Measurements from ENCODE around the gene SHB. TPM values are rescaled to one million over a fixed set of nuclear protein-coding genes. Genes with fewer than 3 reads are reported as not detected.

The SHB gene
- total RNA-seq, 1 donor from 2014 or later = 1.1 TPM

DNA sequence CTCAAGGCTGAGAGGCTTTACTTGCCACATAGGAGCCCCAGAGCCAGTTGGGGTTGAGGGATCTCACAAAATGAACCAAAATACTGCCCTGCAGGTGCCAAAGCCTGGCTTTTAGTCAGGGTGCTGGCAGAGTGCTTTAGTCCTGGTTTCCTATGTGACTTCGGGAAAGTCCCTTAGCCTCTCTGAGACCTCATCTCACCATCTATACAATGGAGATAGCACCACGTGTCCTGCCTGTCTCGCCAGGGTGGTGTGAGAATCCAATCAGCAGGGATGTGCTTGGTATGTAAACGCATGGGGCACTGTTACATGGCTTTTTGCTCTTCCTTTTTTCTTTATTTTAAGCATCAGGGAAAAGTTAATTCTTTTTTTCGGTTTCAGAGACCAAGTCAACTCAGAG, 68.3 kb downstream of the SHB start:
- Histone ChIP-seq H4K20me1 (ENCODE audit: low read depth) (no peaks in the 10 kb centered on the region), H3F3A (ENCODE audit: low read depth) (peaks cover 12% of the 10 kb centered on the region), H3K9me3 (ENCODE audit: low read depth) (no peaks in the 10 kb centered on the region), H3K27me3 (no peaks in the 10 kb centered on the region), H3K79me2 (ENCODE audit: low read depth) (no peaks in the 10 kb centered on the region), H3K4me1 (peaks cover 20% of the 10 kb centered on the region), H3K4me3 (no peak overlapping the region), H3K27ac (no peak overlapping the region), H2AFZ (replicated peaks) (no peak overlapping the region), H3K4me2 (no peak overlapping the region), H3K36me3 (no peaks in the 10 kb centered on the region), H3K9ac (no peak overlapping the region)
- no peak for DNase-seq (ENCODE audit: low spot score)
- H3K27ac Mint-ChIP-seq = peak overlapping the region; percentile 30
- no peaks in the 10 kb centered on the region for H3K9me3 Mint-ChIP-seq
- TF ChIP-seq EZH2 (IDR thresholded peaks at IDR 0.05) (no peak), EZH2phosphoT487 (IDR thresholded peaks at IDR 0.05) (no peak)
- TF ChIP-seq, protein P1, sequence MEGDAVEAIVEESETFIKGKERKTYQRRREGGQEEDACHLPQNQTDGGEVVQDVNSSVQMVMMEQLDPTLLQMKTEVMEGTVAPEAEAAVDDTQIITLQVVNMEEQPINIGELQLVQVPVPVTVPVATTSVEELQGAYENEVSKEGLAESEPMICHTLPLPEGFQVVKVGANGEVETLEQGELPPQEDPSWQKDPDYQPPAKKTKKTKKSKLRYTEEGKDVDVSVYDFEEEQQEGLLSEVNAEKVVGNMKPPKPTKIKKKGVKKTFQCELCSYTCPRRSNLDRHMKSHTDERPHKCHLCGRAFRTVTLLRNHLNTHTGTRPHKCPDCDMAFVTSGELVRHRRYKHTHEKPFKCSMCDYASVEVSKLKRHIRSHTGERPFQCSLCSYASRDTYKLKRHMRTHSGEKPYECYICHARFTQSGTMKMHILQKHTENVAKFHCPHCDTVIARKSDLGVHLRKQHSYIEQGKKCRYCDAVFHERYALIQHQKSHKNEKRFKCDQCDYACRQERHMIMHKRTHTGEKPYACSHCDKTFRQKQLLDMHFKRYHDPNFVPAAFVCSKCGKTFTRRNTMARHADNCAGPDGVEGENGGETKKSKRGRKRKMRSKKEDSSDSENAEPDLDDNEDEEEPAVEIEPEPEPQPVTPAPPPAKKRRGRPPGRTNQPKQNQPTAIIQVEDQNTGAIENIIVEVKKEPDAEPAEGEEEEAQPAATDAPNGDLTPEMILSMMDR (IDR thresholded peaks at IDR 0.05) = no peak
- H3K4me1 Mint-ChIP-seq = peaks cover 35% of the 10 kb centered on the region
- H3K4me3 Mint-ChIP-seq = no peak overlapping the region
- H3K27me3 Mint-ChIP-seq (ENCODE audit: insufficient read depth, low read depth) = peaks cover 10% of the 10 kb centered on the region
- H3K36me3 Mint-ChIP-seq = peaks cover 2% of the 10 kb centered on the region

DNA sequence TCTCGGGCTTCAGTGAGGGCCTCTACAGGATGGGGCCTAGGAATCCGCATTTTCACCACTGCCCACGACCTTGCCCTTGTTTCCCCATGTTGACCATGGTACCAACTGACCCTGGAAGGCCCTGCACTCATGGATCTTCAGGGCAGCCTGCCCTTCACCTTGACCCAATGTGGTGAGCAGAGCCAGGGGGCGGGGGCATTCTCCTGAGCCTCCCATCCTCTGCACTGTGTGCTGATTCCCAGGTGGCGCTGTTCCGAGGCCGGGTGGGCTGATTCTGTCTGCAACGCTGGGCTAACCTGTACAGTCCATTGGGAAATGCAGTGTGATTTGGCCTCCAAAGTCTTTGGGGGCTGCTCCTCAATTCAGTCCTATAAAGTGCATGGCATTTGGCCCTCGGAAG, 68.7 kb downstream of the SHB start:
- no peaks in the 10 kb centered on the region for H3K36me3 ChIP-seq
- no peak overlapping the region for H3K9ac ChIP-seq
- H3F3A ChIP-seq (ENCODE audit: low read depth) = peaks cover 12% of the 10 kb centered on the region
- no peaks in the 10 kb centered on the region for H3K27me3 ChIP-seq
- no peak overlapping the region for H3K4me2 ChIP-seq
- DNase-seq (ENCODE audit: low spot score) = no peak
- Mint-ChIP-seq H3K27ac (no peak overlapping the region), H3K27me3 (ENCODE audit: insufficient read depth, low read depth) (peaks cover 8% of the 10 kb centered on the region), H3K4me3 (no peak overlapping the region), H3K36me3 (peaks cover 2% of the 10 kb centered on the region), H3K9me3 (no peaks in the 10 kb centered on the region), H3K4me1 (peaks cover 39% of the 10 kb centered on the region)
- no peaks in the 10 kb centered on the region for H3K79me2 ChIP-seq (ENCODE audit: low read depth)
- H3K27ac ChIP-seq = no peak overlapping the region
- H2AFZ ChIP-seq (replicated peaks) = no peak overlapping the region
- peaks cover 20% of the 10 kb centered on the region for H3K4me1 ChIP-seq
- H3K9me3 ChIP-seq (ENCODE audit: low read depth) = no peaks in the 10 kb centered on the region
- H4K20me1 ChIP-seq (ENCODE audit: low read depth) = no peaks in the 10 kb centered on the region
- TF ChIP-seq, protein P1 (IDR thresholded peaks at IDR 0.05) = peak; percentile 27
- TF ChIP-seq EZH2 (IDR thresholded peaks at IDR 0.05) = no peak
- no peak overlapping the region for H3K4me3 ChIP-seq

DNA sequence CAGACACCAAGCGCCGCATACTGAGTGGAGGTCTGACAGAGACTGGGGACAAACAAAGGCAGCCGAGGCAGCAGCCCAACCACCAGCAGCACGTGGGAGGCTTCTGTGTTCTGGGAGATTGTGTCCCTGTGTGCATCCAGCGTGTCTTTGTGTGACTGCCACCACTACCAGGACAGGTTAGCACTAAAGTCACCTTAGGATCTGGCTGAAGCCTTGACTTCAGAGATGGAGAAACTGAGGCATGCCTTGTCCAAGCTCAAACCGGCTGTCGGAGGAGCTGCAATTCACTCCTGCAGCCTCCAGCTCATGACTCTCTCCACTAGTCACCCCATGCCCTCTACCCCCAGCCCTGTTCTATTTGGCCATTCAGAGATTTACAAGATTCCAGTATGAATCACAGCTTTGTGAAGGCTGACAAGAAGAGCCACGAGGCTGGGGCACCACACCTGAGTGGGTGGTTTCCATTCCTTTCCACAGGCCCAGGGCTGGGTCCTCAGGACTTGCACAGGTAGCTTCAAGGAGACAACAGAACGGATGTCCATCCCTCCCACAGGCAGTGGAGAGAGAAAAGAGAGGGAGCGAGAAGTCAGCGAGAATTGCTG, 69.3 kb downstream of the SHB start:
- no peaks in the 10 kb centered on the region for H3K9me3 Mint-ChIP-seq
- no peak for TF ChIP-seq EZH2phosphoT487 (IDR thresholded peaks at IDR 0.05)
- Histone ChIP-seq H3K4me3 (no peak overlapping the region), H2AFZ (replicated peaks) (no peak overlapping the region), H3K9me3 (ENCODE audit: low read depth) (no peaks in the 10 kb centered on the region), H3K27me3 (no peaks in the 10 kb centered on the region), H4K20me1 (ENCODE audit: low read depth) (no peaks in the 10 kb centered on the region), H3F3A (ENCODE audit: low read depth) (peaks cover 12% of the 10 kb centered on the region), H3K9ac (no peak overlapping the region), H3K4me2 (no peak overlapping the region), H3K36me3 (no peaks in the 10 kb centered on the region), H3K79me2 (ENCODE audit: low read depth) (no peaks in the 10 kb centered on the region), H3K4me1 (peaks cover 20% of the 10 kb centered on the region), H3K27ac (no peak overlapping the region)
- H3K27ac Mint-ChIP-seq = peak overlapping the region; percentile 87
- H3K27me3 Mint-ChIP-seq (ENCODE audit: insufficient read depth, low read depth) = peaks cover 8% of the 10 kb centered on the region
- peaks cover 43% of the 10 kb centered on the region for H3K4me1 Mint-ChIP-seq
- DNase-seq (ENCODE audit: low spot score) = peak; percentile 37
- no peak overlapping the region for H3K4me3 Mint-ChIP-seq
- H3K36me3 Mint-ChIP-seq = peaks cover 2% of the 10 kb centered on the region

DNA sequence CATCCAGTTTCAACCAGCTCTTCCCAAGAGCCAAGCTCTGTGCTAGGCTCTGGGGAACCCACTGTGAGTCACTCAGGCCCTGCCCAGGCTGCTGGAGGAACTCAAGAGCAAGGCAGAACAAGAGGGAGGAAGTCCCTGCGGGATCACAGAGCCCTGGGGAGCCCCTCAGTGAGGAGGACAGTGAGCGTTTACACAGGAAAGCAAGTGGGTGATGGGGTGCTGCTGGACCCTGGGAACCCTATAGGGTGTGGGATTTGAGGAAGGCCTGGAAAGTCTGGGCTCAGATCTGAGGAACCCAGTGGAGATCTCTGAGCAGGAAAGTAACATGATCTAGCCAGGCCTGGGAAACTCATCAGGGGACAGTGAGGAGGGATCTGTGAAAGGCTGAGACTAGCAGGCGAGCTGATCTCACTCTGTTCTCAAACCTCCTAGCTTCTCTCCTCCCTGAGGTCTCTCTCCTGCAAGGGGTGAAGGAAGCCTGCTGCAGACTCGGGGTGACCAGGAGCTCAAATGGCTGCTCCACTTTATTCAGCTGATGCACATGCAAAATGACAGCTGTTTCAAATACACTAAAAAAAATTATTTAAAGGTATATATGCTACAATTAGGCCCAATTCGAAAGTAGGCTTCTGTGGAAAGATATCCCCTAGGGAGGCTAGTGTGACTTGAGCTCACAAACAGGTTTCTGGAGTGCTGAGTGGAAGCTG, 70.0 kb downstream of the SHB start:
- Mint-ChIP-seq H3K4me1 (peaks cover 45% of the 10 kb centered on the region), H3K36me3 (peaks cover 2% of the 10 kb centered on the region), H3K27me3 (ENCODE audit: insufficient read depth, low read depth) (peaks cover 8% of the 10 kb centered on the region), H3K4me3 (no peak overlapping the region), H3K27ac (peak overlapping the region; percentile 72), H3K9me3 (no peaks in the 10 kb centered on the region)
- TF ChIP-seq, protein P1 (IDR thresholded peaks at IDR 0.05) = no peak
- TF ChIP-seq EZH2phosphoT487 (IDR thresholded peaks at IDR 0.05) (no peak), EZH2 (IDR thresholded peaks at IDR 0.05) (no peak)
- peak overlapping the region; percentile 8 for H3K4me2 ChIP-seq
- H3K4me1 ChIP-seq = peaks cover 20% of the 10 kb centered on the region
- no peak overlapping the region for H3K27ac ChIP-seq
- H3K9me3 ChIP-seq (ENCODE audit: low read depth) = no peaks in the 10 kb centered on the region
- no peak for DNase-seq (ENCODE audit: low spot score)
- H4K20me1 ChIP-seq (ENCODE audit: low read depth) = no peaks in the 10 kb centered on the region
- no peak overlapping the region for H3K4me3 ChIP-seq
- H3K36me3 ChIP-seq = no peaks in the 10 kb centered on the region
- H3F3A ChIP-seq (ENCODE audit: low read depth) = peaks cover 12% of the 10 kb centered on the region
- no peaks in the 10 kb centered on the region for H3K79me2 ChIP-seq (ENCODE audit: low read depth)
- no peak overlapping the region for H3K9ac ChIP-seq
- no peaks in the 10 kb centered on the region for H3K27me3 ChIP-seq
- peak overlapping the region; percentile 3 for H2AFZ ChIP-seq (replicated peaks)
